HG03039 (cell line): Measurements from ENCODE around the gene IL1RL2.

Experiments
- ATAC-seq: cut with Tn5 transposase; IDR thresholded peaks from one replicate; pipeline ENCODE4 v1.9.1; 2021; ENCODE audit warnings: mild to moderate bottlenecking, moderate library complexity; ENCODE audit not compliant: unreplicated experiment

IL1RL2 gene

DNA sequence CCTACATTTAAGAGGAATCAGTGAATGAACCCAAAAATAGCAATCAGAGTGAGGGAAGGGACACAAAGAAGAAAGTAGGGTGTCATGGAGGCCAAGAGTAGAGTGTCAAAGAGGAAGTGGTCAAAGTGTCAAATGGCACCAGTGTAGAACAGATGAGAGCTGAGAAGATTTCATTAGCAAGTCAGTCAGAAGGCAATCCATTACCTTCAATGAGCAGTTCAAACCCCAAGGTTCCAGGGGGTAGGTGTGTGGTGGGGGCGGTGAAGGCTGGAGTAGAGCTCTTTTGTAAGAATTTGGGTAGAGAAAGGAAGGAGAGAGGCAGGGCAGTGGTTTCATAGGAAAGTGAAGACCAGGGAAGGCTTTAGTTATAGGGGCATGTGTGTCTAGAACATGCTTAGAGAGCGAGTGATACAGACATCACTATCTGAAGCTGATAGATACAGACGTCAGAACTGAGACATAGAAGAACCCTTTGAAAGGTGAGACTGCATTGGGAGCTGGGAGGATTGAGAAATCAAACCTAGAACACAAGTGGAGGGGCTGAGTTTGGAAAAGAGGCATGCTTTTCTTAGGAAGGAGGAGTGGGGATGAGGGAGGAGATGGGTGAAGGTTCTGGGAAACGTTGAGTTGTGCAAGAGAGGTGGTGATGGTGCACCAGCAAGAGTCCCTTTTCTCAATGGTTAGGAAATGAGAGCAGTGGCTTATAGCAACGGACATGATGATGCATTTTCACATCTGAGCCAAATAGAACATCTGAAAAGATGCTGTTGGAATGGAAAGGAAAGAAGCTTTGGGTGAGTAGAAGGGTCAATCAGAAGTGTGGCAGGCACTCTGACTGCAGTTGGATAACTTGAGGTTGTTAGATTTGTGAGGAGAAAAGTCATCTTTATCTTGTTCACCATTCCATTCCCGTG lies 75.7 kb downstream of the IL1RL2 start:
- no peak for ATAC-seq

- no peak for ATAC-seq
These were observed 78.1 kb downstream of the IL1RL2 start for GRCh38 chr2:102264952-102265351.

- no peak for ATAC-seq
These were observed 79.4 kb downstream of the IL1RL2 start for GRCh38 chr2:102266204-102266603.

- no peak for ATAC-seq
These were observed 81.0 kb downstream of the IL1RL2 start for GRCh38 chr2:102267774-102268173.

DNA sequence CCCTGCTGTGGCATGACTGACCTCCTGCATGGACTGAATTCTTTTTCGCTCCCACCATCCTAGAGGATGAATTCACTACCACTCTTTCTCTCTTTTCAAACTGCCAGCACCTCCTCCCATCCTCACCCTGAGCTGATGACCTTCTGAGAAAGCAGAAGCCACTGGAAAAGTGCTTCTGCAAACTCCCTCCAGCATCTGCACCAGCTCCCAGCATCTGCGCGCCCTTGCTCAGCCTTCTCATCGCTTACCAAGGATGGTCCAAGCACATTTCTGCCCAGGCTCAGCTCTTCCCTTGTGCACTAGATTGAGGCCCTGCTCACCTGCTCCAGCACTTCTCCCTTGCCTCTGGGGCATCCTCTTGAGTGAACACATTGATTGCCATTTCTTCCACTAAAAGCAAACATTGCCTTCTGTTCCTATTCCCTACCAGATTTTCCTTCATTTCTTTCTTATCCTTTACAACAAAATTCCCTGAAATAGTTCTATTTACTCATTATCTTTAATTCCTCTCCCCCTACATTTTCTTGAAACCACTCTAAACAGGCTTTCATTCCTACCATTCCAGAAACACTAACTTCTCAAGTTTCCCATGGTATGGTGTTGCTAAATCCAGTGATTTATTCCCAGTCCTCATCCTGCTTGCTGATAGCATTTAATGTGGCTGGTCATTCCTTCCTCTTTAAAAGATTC lies 81.8 kb downstream of the IL1RL2 start:
- ATAC-seq: no peak

DNA sequence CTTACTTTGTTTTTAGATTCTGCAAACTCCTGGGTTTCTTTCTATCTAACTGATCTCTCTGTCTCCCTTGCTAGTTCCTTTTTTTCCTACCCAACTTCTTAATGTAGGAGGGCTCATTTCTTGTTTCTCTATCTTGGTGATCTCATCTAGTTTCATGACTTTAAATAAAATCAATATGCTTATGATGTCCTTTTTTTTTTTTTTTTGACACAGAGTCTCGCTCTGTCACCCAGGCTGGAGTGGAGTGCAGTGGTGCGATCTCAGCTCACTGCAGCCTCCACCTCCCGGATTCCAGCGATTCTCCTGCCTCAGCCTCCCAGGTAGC lies 82.3 kb downstream of the IL1RL2 start:
- no peak for ATAC-seq

GRCh38 chr2:102271844-102272243 lies 85.0 kb downstream of the IL1RL2 start:
- no peak for ATAC-seq

GRCh38 chr2:102273619-102274211 lies 86.9 kb downstream of the IL1RL2 start:
- no peak for ATAC-seq

DNA sequence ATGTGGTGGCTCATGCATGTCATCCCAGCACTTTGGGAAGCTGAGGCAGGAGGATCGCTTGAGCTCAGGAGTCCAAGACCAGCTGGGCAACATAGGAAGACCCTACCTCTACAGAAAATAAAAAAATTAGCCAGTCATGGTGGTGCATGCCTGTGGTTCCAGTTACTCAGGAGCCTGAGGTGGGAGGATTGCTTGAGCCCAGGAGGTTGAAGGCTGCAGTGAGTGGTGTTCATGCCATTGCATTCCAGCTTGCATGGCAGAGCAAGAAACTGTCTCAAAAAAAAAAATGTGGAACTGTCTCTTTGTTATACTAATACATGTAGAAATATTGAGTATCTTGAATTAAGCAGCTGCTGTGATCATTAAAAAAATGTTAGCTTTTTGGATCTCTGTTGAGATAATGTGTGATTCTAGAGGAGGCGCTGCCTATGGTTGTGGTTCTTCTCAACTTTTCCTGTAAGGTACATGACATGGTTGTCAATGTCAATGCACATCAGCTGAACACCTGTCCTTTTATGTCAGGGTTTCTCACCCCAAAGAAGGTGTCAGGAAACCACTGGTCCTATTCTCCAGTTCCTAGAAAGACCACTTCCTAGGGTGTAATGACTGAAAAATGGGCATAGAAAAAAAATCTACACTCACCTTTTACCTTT lies 89.9 kb downstream of the IL1RL2 start:
- ATAC-seq: no peak

- no peak for ATAC-seq
These were observed 90.4 kb downstream of the IL1RL2 start for GRCh38 chr2:102277202-102277700.

- no peak for ATAC-seq
These were observed 92.0 kb downstream of the IL1RL2 start for GRCh38 chr2:102278720-102279390.

DNA sequence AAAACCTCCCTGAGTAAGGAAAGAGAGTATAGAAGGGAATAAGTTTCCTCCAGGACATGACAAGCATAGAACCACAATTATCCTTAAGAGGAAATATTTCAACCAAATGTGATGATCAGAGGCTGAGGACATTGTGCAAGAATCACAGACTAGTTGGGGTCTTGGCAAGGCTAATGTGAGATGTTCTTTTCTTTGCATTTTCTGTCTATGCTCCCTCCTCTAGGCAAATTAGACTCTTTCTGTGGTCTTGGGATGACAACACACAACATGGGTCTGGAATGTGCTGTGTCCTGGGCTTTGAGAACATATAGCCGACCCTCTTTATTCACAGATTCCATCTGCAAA lies 92.5 kb downstream of the IL1RL2 start:
- ATAC-seq: no peak

DNA sequence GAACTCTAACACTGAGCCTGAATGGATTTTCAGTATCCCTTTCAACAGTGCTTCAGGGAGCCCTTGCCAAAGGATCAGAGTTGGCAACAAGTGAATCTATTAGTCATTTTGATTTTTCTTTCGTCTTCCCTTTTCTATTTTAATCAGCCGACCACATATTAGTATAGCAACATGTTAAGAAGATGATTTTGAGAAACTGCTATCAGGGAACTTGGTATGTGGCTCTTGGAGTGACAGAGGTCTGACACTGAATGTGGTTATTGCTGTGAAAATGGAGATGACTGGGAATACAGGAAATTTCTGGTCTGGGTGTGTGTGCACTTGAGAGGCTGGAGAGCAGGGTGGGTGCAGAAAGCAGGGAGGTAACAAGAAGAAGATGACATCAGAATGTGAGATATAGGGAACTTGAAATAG lies 95.9 kb downstream of the IL1RL2 start:
- ATAC-seq: no peak

DNA sequence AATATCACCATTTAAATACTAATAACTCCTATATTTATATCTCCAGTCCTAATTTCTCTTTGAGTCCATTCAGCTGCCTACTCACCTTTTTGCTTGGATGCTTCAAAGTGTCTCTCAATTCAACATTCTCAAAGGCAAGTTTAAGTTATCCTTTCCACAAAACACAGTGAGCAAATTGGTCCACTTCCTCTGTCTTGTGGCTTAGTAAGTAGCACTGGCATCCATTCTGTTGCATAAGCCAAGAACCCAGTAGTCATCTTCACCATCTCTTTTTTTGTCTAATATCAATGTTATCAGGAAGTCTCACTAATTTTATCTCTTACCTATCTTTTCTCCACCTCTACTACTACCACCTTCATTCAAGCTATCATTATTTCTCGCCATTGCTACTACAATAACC lies 97.2 kb downstream of the IL1RL2 start:
- ATAC-seq: no peak

DNA sequence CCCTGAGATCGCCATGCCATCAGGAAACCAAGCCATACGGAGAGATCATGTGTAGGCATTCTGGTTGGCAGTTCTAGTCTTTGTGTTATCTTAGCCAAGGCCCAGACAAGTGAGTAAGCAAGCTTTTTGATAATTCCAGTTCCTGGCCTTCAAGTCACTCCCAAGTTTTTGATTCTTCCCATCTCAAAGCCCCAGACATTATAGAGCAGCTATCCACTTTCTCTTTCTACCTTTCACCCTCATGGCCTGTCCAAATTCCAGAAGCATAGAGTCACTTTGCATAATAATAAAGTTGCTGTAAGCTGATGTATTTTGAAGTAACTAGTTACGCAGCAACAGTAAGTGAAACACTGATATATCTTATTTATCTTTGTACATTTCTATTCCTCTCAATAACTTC lies 97.8 kb downstream of the IL1RL2 start:
- no peak for ATAC-seq

DNA sequence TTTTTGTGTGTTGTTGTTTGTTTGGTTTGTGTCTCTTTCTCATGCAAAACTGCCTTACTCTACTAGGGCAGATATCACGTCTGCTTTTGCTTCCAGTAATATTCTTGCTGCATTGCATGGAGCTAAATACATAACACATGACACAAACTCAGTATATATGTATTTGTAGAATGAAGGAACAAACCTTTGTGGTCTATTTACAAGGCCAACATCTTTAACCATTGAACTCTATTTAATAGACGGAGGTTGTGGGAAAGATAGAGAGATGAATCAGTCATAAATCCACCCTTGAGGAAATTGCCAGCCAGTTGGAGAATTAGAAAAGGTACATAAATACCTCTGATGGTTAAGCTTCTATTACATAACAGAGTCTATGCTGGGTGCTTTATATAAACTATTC lies 98.5 kb downstream of the IL1RL2 start:
- no peak for ATAC-seq

GRCh38 chr2:102286041-102286440 lies 99.2 kb downstream of the IL1RL2 start:
- no peak for ATAC-seq

- no peak for ATAC-seq
These were observed 102.3 kb downstream of the IL1RL2 start for GRCh38 chr2:102289129-102289528.
